MV-4-11 (cell line): Measurements from ENCODE around the gene ARID5B.

Experiments used
- DNase-seq: peaks from one replicate; lab custom pipeline; 2025; lab: John Stamatoyannopoulos, UW

Gene ARID5B

DNA sequence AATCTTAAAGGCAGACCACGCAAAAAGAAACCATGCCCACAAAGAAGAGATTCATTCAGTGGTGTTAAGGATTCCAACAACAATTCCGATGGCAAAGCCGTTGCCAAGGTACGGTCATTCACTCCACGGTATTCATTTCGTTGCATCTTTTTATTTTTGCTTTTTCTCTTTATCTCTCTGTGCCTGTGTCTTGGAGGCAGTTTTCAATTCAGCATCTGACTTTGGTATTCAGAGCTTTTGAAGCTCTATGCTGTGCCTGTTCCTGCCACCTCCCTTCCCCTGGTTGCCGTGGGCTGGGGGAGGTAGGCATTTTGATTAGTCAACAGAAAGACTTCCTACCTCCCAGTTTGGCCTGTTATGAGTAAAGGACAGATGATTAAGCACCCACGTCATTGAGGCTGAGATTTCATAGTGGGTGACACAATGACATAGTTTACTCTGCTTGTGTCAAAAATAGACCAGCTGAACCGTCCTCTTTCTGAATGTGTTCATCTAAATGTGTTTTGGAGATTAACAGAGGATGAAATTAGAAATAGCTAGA, 149.5 kb downstream of the ARID5B start:
- DNase-seq, result peak; percentile 59

DNA sequence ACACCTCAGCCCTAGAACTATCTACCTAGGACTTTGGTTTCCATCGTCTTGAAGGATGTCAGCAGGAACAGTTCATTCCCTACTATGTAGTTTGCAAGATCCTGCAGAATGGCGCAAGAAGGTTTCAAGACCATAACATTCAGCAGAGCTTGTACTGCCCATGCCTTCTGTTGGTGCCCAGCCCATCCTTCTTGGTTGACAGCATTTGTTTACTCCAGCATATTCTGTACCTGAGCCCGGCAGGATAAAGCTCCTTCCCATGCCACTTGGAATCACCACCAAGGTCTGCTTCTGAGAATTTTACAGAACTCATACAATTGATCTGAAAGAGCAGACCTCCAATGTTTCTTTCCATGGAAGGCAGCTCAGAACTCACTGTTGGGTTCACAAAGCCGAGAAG, 150.8 kb downstream of the ARID5B start:
- DNase-seq, result no peak

- DNase-seq, result no peak
These were observed 152.4 kb downstream of the ARID5B start for GRCh38 chr10:62053860-62054259.

DNA sequence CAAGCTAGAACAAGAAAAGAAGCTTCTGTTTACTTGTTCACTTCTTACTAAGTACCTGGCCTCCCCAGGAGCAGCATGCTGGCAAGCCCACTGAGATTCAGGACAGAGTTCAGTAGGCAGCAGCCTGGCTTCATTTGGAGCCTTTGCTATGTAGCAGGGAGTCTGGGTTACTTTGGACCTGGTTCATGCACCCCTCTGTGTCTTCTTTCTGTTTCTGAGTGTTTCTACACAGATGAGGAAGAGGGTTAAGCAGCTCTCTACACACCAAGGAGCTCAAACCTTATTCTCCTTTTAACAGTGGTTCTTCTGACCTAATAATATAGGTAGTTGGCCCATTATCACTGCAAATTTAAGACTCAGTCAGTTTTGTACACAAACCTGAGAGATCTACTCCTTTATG, 152.9 kb downstream of the ARID5B start:
- no peak for DNase-seq

DNA sequence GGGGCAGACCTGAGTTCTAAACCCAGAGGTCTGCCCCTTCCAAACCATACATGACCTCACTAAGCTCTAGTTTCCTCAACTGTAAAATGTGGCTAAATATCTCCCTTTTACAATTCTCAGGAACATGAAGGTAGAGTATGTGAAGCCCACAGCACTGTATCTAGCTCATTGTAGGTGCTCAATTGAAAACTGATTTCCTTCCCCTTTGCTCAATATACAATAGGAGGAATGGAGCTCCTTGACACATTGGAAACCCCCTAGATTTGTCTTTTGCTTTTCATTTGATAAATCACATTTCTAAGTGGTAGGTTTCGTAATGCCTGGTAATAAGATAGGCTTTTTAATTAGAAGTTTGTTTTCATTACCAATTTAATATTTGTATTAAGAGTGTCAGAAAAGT, 153.3 kb downstream of the ARID5B start:
- no peak for DNase-seq

DNA sequence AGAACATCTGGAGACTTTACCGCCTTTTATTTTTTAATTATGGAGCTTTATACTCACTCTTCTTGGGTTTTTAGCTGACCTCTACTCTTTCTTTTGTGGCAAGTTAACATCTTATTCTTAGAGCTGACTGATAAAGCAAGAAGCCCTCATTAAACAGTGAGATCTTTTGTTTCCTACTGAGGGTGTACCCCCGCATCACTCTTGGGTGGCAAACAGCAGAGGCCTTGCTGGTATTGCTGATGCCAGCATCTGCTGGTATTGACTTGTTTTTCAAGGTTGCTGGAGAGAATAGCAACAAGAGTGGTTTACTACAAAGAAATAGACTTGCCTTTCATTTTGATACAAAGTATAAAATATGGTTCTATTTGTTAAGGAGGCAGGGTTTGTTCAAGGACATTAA, 154.7 kb downstream of the ARID5B start:
- DNase-seq, result no peak

- DNase-seq, result no peak
These were observed 155.2 kb downstream of the ARID5B start for GRCh38 chr10:62056698-62057097.

- DNase-seq, result no peak
These were observed 155.9 kb downstream of the ARID5B start for GRCh38 chr10:62057359-62057758.

- no peak for DNase-seq
These were observed 156.4 kb downstream of the ARID5B start for GRCh38 chr10:62057850-62058249.

- no peak for DNase-seq
These were observed 157.0 kb downstream of the ARID5B start for GRCh38 chr10:62058476-62058875.

DNA sequence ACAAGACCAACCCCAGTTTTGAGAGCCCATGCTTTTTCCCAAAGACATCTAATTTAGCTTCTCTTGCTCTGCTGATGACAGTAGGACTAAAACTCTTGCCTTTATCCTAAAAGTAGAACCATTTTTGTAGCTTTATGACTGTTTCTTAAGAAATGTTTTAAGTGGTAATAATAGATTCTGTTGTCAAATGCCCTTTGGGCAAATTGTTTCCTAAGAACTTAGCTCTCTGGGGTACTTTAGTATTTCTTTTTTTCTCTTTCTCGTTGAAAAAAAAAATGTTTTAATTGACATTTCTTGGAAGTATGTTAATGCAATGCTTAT, 157.4 kb downstream of the ARID5B start:
- no peak for DNase-seq

DNA sequence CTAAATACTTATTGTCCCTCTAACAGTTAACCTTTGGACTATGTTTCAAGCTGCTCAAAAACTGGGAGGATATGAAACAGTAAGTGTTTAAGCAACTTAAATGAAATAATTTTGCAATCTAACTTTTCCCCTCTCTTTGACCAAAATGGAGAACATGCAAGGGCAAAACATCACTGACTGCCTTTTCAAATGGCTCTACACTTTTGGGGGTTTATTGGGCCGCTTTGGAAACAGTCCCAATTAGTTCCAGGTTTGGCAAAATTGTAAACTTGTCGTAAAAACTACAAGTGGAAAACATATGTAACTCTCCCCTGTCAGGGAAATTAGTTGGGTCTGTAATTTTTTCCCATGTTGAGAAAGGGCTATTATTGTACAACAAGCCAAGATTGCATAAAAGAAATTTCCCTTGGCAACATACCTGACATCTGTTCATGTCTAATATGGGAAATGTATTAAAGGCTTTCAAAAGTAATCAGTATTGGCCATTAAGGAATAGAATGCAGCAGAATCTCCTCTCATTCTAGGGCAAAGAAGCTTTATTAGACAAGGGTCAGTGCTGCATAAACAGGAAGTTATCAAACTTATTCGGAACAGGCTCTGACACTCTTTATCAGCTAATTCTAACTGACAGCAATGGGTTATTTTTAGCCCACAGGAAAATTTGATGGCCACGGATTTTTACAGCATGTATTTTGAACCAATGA, 157.9 kb downstream of the ARID5B start:
- DNase-seq, result peak; percentile 68

DNA sequence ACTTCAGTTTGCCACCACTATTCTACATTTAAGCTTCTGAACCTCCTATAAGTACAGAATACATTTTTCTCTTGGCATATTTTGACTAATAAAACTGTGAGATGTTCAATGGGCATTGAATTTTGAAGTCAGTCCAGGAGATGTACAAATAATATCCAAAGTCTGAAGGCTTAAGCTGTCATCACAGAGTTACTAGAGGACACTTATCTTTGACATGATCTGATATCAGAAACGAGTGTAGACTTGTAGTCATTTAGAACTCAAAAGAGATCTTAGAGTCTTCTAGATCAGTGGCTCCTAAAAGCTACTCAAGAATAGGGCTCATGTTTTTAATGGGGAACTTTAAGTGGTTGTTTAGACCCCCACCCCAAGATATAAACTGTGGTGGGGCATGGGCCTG, 160.5 kb downstream of the ARID5B start:
- DNase-seq, result no peak

- DNase-seq, result no peak
These were observed 161.4 kb downstream of the ARID5B start for GRCh38 chr10:62062752-62063512.

- no peak for DNase-seq
These were observed 162.4 kb downstream of the ARID5B start for GRCh38 chr10:62063795-62064472.

DNA sequence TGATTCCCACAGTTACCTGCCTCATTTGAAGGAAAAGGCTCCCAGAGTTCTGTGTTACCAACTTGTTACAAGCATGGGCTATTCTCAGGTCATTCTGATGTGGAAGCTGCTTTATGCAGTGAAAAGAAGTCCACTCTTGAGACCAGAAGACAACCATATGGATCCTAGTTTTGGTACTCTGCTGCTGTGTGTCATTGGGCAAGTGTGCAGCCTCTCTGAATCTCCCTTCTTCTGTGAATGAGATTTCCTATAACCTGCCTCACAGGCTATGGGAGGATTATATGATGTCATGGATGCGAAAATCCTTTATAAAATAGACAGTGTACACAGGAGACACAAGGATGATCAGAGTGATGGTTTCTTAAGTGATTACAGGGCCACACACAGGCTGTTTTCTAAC, 166.1 kb downstream of the ARID5B start:
- DNase-seq, result no peak

DNA sequence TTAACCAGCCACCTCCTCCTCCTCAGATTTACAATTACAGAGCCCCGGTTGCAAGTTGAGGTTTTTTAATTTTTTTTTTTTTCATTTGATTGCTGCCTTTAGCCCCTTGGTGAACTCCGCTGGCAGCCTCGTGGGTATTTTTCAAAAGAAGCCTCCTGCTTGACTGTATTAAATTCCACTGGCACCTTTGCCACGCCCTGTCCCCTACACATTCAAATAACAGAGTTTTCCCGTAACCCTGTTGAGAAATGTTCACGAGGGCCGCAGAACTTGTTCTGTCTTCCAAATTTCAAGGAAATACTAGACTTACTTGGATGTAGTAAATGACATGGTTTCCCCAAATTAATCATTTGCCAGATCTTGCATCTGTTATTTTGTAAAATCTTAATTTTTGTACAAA, 167.0 kb downstream of the ARID5B start:
- no peak for DNase-seq

DNA sequence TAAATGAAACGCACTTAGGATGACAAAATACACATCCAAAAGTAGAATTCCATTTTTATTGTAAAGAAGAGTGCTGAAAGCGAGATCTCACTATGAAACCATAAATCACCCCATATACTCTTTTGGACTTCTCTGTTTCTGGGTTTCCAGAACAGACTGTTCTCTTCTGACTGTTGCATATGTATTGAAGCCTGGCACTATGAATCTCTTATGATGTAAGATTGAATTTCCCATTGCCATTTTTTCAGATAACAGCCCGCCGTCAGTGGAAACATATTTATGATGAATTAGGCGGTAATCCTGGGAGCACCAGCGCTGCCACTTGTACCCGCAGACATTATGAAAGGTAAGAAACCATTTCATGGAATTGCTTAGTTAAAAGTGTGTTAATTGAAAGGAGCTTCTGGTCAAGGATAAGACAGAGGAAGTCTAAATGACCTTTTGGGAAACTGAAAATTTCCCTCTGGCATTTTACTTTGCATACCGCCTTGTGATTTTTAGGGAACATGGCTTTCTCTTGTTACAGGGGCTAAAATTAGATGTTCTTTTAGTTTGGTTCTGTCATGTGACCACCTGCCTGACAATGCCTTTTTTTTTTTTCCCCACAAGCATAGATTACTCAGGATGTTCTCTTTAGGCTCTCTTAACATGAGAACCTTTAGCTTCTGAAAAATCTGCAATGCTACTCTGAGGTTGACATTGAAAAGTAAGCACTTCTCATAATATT, 168.1 kb downstream of the ARID5B start:
- DNase-seq, result no peak

DNA sequence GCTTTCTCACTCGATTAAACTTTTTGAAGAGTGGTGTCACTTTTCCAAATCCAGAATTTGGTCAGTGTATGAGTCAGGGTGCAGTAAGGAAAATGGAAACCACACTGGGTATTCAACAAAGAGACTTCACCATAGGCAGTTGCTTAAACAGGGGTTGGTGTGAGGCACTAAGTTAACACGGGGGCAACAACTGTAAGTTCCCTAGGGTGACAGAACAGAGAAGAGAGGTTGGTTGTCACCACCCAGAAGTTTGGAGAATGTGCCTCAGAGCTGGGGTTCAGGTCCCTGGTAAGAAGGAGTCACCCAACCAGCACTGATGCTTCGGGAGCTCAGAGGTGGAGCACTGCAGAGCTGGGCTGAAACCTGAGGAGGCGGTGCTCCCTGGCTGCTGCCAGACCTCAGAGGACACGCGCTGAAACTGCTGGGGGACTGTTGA, 170.4 kb downstream of the ARID5B start:
- DNase-seq, result peak; percentile 30

DNA sequence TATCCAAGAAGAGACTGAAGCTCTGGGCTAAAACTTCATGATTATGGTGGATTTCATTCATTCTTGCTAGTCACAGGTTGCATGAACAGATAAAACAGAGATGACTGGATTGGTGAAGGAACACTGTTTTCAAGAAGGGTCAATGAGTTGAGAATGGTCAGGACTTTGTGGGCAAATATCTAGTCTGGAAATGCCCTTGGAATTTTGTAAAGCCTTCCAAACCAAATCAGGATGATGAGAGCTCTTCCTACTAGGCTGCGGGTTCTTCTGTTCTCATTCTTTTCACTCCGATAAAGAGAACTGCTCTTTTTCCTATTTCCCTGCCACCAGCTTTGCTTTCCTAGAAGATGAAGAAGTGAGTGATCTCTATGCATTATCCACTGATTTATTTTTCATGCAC, 171.4 kb downstream of the ARID5B start:
- DNase-seq, result no peak

DNA sequence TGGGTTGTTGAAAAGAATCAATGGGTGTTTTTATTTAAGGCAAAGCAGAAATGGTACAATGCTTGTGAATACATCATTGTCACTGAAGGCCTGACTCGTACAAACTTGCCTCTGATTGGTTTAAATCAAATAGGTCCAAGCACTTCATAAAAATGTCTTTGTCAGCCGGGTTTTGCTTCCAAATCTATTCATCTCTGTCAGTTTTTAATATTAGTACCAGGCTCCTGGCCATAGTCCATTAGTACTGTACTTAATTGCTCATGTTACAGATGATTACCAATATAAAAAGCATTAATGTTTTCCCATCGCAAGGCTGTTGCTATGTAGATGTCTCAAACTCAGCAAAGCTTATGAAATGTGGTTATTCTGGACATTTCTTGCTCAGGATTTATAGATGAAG, 171.9 kb downstream of the ARID5B start:
- DNase-seq, result no peak

GRCh38 chr10:62075414-62075813, 173.9 kb downstream of the ARID5B start:
- no peak for DNase-seq
